Activated T-helper 2 cell treated with anti-CD3 and anti-CD28 coated beads, Interferon-gamma antibody, Interleukin-2, Interleukin-4, amounts not matched to agents 10 μg/mL and 5 μg/mL and 100 μg/mL, durations not matched to agents 14 hours and 24 hours and 36 hours (primary cell): Measurements from ENCODE around the gene GOLGA6L6. TPM values are rescaled to one million over a fixed set of nuclear protein-coding genes. Genes with fewer than 3 reads are reported as not detected.
"Not testable (repeated sequence)": the region's sequence is repeated elsewhere in the genome, so short reads cannot be mapped to it uniquely, and the experiment has no call there.

Experiments
- DNase-seq: peaks from one replicate; pipeline ENCODE4 v3.0.0; 2021; ENCODE audit warnings: low spot score
- H3K27ac Mint-ChIP-seq: one replicate; pipeline ENCODE4 v1.8.0; 2021; ENCODE audit warnings: mixed read lengths
- H3K27me3 Mint-ChIP-seq: one replicate; pipeline ENCODE4 v1.8.0; 2021; ENCODE audit warnings: low read depth, mixed read lengths
- H3K36me3 Mint-ChIP-seq: one replicate; pipeline ENCODE4 v1.8.0; 2021; ENCODE audit warnings: low read depth, mixed read lengths
- H3K4me1 Mint-ChIP-seq: one replicate; pipeline ENCODE4 v1.8.0; 2021; ENCODE audit warnings: low read depth, mixed read lengths
- H3K4me3 Mint-ChIP-seq: one replicate; pipeline ENCODE4 v1.8.0; 2021; ENCODE audit warnings: low read depth, mild to moderate bottlenecking, moderate library complexity, mixed read lengths
- H3K9me3 Mint-ChIP-seq: one replicate; pipeline ENCODE4 v1.8.0; 2021; ENCODE audit warnings: mixed read lengths
- intact Hi-C: fragments of 100-400 bp; cut with micrococcal nuclease; formaldehyde crosslinking; loops from one replicate; pipeline ENCODE4 v1.15.1; 2023
- total RNA-seq: library from RNA; stranded (reverse); gene quantifications from 2 replicates; pipeline ENCODE4 v1.2.3, GENCODE V29; 2022

The GOLGA6L6 gene, protein sequence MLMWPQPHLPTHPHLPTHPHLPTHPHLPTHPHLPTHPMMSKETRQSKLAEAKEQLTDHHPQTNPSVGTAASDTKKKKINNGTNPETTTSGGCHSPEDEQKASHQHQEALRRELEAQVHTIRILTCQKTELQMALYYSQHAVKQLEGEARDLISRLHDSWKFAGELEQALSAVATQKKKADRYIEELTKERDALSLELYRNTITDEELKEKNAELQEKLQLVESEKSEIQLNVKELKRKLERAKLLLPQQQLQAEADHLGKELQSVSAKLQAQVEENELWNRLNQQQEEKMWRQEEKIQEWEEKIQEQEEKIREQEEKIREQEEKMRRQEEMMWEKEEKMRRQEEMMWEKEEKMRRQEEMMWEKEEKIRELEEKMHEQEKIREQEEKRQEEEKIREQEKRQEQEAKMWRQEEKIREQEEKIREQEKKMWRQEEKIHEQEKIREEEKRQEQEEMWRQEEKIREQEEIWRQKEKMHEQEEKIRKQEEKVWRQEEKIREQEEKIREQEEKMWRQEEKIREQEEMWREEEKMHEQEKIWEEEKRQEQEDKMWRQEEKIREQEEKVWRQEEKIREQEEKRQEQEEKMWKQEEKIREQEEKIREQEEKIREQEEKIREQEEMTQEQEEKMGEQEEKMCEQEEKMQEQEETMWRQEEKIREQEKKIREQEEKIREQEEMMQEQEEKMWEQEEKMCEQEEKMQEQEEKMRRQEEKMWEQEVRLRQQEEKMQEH
- not detected in 2 replicates for total RNA-seq

DNA sequence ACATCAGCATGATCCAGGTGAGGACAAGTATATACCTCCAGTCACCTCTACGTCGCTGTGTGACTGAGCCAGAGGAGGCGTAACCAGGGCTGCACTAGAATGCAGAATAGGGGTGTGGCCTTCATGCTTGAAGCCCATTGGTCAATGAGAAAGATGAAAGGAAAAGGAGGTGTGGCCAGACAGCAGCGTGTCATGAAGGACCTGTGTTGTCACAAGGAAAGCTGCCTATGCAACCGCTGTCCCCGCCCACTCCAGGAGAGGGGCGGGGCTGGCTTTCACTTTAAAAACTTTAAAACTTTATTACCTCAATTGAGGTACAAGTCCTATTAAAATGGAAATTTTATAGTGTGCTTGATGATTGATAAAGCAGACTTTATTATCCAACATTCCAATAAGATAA, at the start of gene GOLGA6L6:
GOLGA6L6 (minus strand) TSS at position 101 of the 400 bp plus-strand sequence; CDS start at position 10, 91 bp downstream.
- H3K36me3 Mint-ChIP-seq, intact Hi-C loops, H3K9me3 Mint-ChIP-seq, H3K27ac Mint-ChIP-seq, H3K4me3 Mint-ChIP-seq, H3K27me3 Mint-ChIP-seq, H3K4me1 Mint-ChIP-seq, DNase-seq: not testable (repeated sequence)

DNA sequence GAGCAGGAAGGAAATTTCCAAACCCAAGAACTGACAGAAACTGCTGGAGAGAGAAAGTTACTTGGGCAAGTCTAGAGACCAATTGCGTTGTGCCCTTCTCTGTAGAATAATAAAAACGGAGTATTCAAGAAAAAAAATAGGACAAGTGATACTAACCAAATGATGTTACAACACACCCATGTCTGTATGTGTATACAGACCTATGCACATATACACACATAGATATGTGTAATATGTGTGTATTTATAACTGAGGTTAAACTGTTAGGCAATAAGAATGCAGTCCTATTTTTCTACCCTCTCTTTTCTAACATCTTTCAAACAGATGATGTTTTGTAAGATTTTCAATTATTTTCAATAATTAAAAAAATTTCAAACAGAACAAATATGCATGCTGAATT, 48.5 kb upstream of the GOLGA6L6 start:
- H3K36me3 Mint-ChIP-seq, H3K27ac Mint-ChIP-seq, H3K27me3 Mint-ChIP-seq, DNase-seq, intact Hi-C loops, H3K4me1 Mint-ChIP-seq, H3K4me3 Mint-ChIP-seq, H3K9me3 Mint-ChIP-seq: not testable (repeated sequence)

GRCh38 chr15:20586821-20587220, 45.2 kb upstream of the GOLGA6L6 start:
- H3K4me1 Mint-ChIP-seq, H3K36me3 Mint-ChIP-seq, H3K27ac Mint-ChIP-seq, H3K9me3 Mint-ChIP-seq, H3K27me3 Mint-ChIP-seq, H3K4me3 Mint-ChIP-seq, DNase-seq, intact Hi-C loops: not testable (repeated sequence)

DNA sequence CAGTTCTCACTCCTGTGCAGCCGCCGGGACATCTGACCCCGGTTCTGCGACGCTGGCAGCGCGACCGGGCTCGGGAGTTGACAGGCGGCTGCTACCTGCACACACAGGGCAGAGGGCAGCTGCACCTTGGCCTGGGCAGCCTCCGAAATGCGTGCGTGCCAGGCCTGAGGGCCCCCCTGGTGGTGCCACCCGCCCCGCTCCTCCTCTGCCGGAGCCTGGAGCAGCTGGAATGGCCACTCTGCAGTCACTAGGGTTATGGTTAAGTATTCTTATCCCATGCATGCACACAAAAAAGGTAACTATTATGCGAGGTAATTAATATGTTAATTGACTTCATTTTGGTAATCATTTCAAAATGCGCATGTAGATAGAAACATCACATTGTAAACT, 41.1 kb upstream of the GOLGA6L6 start:
- intact Hi-C loops, H3K36me3 Mint-ChIP-seq, H3K27me3 Mint-ChIP-seq, H3K4me3 Mint-ChIP-seq, H3K27ac Mint-ChIP-seq, H3K4me1 Mint-ChIP-seq, DNase-seq, H3K9me3 Mint-ChIP-seq: not testable (repeated sequence)

- H3K27ac Mint-ChIP-seq, intact Hi-C loops, H3K36me3 Mint-ChIP-seq, H3K27me3 Mint-ChIP-seq, H3K4me1 Mint-ChIP-seq, H3K4me3 Mint-ChIP-seq, DNase-seq, H3K9me3 Mint-ChIP-seq: not testable (repeated sequence)
Measured at GRCh38 chr15:20582109-20582725, 40.6 kb upstream of the GOLGA6L6 start.

DNA sequence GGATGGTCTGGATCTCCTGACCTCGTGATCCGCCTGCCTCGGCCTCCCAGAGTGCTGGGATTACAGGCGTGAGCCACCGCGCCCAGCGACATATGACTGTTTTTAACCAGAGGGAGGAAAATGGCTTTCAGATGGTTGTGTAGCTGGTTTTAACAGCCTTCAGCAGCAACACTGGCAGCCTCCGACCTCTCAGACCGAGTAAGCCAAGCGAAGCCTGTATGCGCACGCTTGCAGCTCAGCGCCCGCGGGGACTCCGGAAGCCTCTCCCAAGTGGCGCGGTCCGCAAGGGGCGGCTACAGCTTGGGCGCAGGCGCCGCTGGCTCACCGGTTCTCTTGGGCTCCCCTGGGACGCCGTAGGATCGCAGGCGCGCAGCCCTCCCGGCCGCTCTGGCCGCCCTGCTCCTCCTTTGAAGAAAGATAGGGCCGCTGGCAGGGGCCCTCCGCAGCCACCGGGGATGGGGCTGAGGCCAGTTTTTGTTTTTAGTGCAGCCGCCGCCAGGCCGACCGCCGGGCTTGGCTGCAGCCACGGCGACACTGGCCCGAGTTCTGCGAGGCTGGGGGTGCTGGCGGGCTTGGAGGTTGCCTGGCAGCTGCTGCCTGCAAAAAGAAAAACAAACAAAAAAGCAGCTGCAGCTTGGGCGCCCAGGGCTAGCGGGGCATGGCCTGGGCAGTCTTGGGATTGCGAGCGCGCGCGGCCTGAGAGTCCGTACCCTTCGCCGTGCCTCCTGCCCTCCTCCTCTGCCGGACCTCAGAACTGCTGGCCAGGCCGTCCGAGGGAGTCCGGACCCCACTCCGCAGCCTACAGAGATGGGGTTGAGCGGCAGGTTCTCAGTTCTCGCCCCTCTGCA, 39.9 kb upstream of the GOLGA6L6 start:
- intact Hi-C loops, result not testable (repeated sequence)

DNA sequence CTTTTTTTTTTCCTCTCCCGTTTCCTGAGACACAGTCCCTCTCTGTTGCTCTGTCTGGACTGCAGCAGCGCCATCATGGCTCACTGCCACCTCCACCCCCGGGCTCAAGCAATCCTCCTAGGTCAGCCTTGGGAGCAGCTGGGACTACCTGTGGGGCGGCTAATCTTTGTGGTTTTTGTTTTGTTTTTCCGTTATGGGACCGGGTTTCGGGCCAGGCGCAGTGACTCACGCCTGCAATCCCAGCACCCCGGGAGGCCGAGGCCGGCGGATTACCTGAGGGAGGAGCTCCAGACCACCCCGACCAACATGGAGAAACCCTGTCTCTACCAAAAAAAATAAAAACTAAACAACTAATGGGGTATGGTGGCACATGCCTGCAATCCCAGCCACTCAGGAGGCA, 38.1 kb upstream of the GOLGA6L6 start:
- H3K27me3 Mint-ChIP-seq, H3K4me1 Mint-ChIP-seq, H3K36me3 Mint-ChIP-seq, H3K27ac Mint-ChIP-seq, H3K4me3 Mint-ChIP-seq, DNase-seq, H3K9me3 Mint-ChIP-seq, intact Hi-C loops: not testable (repeated sequence)

More for the DNA sequence above, 39.9 kb upstream of the GOLGA6L6 start:
- DNase-seq, H3K4me1 Mint-ChIP-seq, H3K27me3 Mint-ChIP-seq, H3K9me3 Mint-ChIP-seq, H3K36me3 Mint-ChIP-seq, H3K4me3 Mint-ChIP-seq, H3K27ac Mint-ChIP-seq: not testable (repeated sequence)

DNA sequence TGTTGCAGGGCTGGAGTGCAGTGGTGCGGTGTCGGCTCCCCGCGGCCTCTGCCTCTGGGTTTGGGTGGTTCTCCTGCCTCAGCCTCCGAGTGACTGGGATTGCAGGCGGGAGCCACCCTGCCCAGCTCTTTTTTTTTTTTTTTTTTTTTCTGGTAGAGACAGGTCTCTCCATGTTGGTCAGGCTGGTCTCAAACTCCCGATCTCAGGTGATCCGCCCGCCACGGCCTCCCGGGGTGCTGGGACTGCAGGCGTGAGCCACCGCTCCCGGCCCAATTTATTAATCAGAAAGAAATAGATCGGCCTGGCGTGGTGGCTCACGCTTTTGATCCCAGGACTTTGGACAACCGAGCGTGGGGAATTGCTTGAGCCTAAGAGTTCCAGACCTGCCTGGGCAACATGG, 9.7 kb upstream of the GOLGA6L6 start:
- H3K36me3 Mint-ChIP-seq, H3K9me3 Mint-ChIP-seq, H3K4me1 Mint-ChIP-seq, intact Hi-C loops, H3K4me3 Mint-ChIP-seq, DNase-seq, H3K27me3 Mint-ChIP-seq, H3K27ac Mint-ChIP-seq: not testable (repeated sequence)

DNA sequence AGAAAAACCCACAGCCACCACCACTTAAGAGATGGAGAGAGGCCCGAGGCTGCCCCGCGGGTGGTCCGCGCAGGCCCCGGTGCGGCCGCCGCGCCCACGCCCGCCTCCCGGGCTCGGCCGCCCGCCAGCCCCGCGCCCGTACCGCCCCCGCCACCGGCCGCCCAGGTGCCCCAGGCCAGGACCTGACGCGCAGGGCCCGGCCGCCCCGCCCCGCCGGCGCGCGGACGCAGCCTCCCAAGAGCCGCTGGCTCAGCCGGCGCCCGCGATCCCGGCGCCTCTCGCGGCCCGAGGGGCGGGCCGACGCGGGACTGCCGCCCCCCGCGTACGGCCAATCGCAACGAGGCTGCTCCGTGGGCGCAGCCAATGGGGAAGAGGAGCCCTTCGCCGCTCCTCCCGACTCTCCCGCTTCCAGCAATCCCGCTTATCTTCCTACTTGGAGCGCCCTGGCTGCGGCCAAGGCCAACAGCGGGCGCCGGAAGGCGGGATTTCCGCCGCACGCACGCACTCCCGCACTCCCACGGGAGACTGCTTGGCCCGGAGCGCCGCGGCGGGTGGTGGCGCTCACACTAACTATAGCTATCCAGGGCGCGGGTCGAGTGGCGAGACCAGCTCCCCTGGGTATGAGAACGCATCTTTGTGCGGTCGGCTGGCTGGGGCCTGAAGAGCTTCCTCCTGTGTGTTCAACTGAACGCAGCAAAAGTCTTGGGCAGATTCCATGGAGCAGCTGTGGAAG, 35.5 kb downstream of the GOLGA6L6 start:
- H3K36me3 Mint-ChIP-seq, intact Hi-C loops, DNase-seq, H3K9me3 Mint-ChIP-seq, H3K27ac Mint-ChIP-seq, H3K27me3 Mint-ChIP-seq, H3K4me1 Mint-ChIP-seq, H3K4me3 Mint-ChIP-seq: not testable (repeated sequence)

DNA sequence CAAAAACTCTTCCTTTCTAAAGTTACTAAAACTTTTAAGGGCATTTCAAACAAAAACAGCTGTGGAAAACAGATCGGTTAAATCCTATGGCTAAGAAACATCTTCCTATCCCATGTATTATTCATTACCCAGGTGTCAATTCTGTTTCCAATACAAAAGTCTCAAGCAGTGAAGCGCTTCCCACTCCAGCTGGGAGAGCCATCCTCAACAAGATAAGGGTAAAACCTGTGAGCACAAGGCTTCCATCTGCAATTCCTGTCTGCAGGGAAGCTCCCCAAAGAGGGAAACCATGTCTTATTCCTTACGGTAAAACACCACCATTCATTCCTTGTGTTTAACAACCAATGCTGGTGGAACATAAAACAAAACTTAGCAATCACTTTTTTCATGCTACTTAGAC, 38.8 kb downstream of the GOLGA6L6 start:
- H3K4me1 Mint-ChIP-seq, DNase-seq, H3K27me3 Mint-ChIP-seq, H3K36me3 Mint-ChIP-seq, H3K4me3 Mint-ChIP-seq, H3K27ac Mint-ChIP-seq, intact Hi-C loops, H3K9me3 Mint-ChIP-seq: not testable (repeated sequence)

GRCh38 chr15:20501512-20502222, 39.9 kb downstream of the GOLGA6L6 start:
- H3K9me3 Mint-ChIP-seq, H3K4me3 Mint-ChIP-seq, H3K4me1 Mint-ChIP-seq, H3K27me3 Mint-ChIP-seq, H3K27ac Mint-ChIP-seq, H3K36me3 Mint-ChIP-seq, DNase-seq, intact Hi-C loops: not testable (repeated sequence)

- intact Hi-C loops, H3K9me3 Mint-ChIP-seq, H3K4me3 Mint-ChIP-seq, DNase-seq, H3K27me3 Mint-ChIP-seq, H3K27ac Mint-ChIP-seq, H3K36me3 Mint-ChIP-seq, H3K4me1 Mint-ChIP-seq: not testable (repeated sequence)
Measured at GRCh38 chr15:20497781-20498180, 43.8 kb downstream of the GOLGA6L6 start.
